ENCODE results near the gene KCNJ16. TPM values are rescaled to one million over a fixed set of nuclear protein-coding genes. Genes with fewer than 3 reads are reported as not detected.

Gene KCNJ16
- total and polyA plus RNA-seq, 4 donors = 26.8 to 82.7 (median 62.4) TPM

DNA sequence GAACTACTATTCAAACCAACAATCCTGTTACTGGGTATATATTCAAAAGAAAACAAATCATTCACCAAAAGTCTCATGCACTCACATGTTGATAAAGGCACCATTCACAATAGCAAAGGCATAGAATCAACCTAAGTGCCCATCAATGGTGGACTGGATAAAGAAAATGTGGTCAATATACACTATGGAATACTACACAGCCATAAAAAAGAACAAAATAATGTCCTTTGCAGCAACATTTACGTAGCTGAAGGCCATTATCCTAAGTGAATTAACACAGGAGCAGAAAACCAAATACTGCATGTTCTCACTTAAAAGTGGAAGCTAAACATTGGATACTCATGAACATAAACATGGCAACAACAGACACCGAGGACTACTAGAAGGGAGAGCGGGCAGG, 41.9 kb downstream of the KCNJ16 start:
- 93% methylated on average over 2 of the region's 3 CpGs for WGBS (ENCODE audit: insufficient coverage)

DNA sequence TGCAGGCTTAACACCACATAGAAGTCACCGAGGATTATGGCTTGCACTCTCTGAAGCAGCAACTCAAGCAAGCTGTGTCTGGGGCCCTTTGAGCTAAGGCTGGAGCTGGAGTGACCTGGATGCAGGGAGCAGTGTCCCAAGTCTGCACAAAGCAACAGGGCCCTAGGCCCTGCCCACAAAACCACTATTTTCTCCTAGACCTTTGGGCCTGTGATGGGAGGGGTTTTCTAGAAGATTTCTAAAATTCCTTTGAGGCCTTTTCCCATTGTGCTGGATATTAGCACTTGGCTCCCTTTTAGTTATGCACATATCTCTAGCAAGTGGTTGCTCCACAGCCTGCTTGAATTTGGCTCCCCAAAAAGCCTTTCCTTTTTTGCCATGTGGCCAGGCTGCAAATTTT, 44.5 kb downstream of the KCNJ16 start:
- H3K9me3 ChIP-seq (ENCODE audit: control insufficient read depth, insufficient read depth, low read length) = no peaks in the 10 kb centered on the region
- H3K4me3 ChIP-seq (ENCODE audit: low read depth, low read length) = no peak overlapping the region
- no peak for DNase-seq (ENCODE audit: low read depth in 4 of 6, low spot score in 6 of 6)
- no peaks in the 10 kb centered on the region for H3K36me3 ChIP-seq (ENCODE audit: control insufficient read depth, insufficient read depth, low read length)
- WGBS (ENCODE audit: insufficient coverage) = 100% methylated on average over 1 of the region's 1 CpG
- H3K27me3 ChIP-seq (ENCODE audit: control insufficient read depth, insufficient read depth, low read length) = no peaks in the 10 kb centered on the region
- no peaks in the 10 kb centered on the region for H3K4me1 ChIP-seq (ENCODE audit: control insufficient read depth, insufficient read depth, low read length)
- no peak overlapping the region for H3K27ac ChIP-seq (ENCODE audit: low read depth, low read length)

More for the DNA sequence above, 41.9 kb downstream of the KCNJ16 start:
- Histone ChIP-seq H3K27ac (ENCODE audit: low read depth, low read length) (no peak overlapping the region), H3K9me3 (ENCODE audit: control insufficient read depth, insufficient read depth, low read length) (no peaks in the 10 kb centered on the region), H3K4me3 (ENCODE audit: low read depth, low read length) (no peak overlapping the region), H3K4me1 (ENCODE audit: control insufficient read depth, insufficient read depth, low read length) (no peaks in the 10 kb centered on the region), H3K36me3 (ENCODE audit: control insufficient read depth, insufficient read depth, low read length) (no peaks in the 10 kb centered on the region), H3K27me3 (ENCODE audit: control insufficient read depth, insufficient read depth, low read length) (no peaks in the 10 kb centered on the region)
- no peak for DNase-seq (ENCODE audit: low read depth in 4 of 6, low spot score in 6 of 6)

DNA sequence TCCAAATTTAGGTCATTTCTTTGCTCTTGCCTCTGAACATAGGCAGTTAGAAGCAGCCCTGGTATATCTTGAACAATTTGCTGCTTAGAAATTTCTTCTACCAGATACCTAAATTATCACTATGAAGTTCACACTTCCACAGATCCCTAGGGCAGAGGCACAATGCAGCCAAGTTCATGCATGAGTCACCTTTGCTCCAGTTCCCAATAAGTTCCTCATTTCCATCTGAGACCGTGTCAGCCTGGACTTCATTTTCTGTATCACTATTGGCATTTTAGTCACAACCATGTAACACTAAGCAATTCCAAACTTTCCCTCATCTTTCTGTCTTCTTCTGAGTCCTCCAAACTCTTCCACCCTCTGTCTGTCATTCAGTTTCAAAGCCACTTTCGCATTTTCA, 45.0 kb downstream of the KCNJ16 start:
- whole genome bisulfite sequencing (ENCODE audit: insufficient coverage) = 63% methylated on average over 1 of the region's 2 CpGs
- Histone ChIP-seq H3K27me3 (ENCODE audit: control insufficient read depth, insufficient read depth, low read length) (no peaks in the 10 kb centered on the region), H3K4me3 (ENCODE audit: low read depth, low read length) (no peak overlapping the region), H3K27ac (ENCODE audit: low read depth, low read length) (no peak overlapping the region), H3K4me1 (ENCODE audit: control insufficient read depth, insufficient read depth, low read length) (no peaks in the 10 kb centered on the region), H3K9me3 (ENCODE audit: control insufficient read depth, insufficient read depth, low read length) (no peaks in the 10 kb centered on the region), H3K36me3 (ENCODE audit: control insufficient read depth, insufficient read depth, low read length) (no peaks in the 10 kb centered on the region)
- no peak for DNase-seq (ENCODE audit: low read depth in 4 of 6, low spot score in 6 of 6)

DNA sequence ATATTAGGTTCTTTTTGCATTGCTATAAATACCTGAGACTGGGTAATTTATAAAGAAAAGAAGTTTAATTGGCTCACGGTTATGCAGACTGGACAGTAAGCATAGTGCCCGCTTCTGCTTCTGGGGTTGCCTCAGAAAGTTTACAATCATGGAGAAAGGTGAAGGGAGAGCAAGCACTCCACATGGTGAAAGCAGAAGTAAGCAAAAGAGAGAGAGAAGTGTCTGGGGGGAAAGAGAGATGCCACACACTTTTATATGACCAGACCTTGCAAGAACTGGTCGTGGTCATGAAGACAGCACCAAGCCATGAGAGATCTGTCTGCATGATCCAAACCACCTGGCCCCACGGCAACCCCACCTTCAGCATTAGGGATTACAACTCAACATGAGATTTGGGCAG, 45.4 kb downstream of the KCNJ16 start:
- no peaks in the 10 kb centered on the region for H3K4me1 ChIP-seq (ENCODE audit: control insufficient read depth, insufficient read depth, low read length)
- no peak overlapping the region for H3K27ac ChIP-seq (ENCODE audit: low read depth, low read length)
- H3K36me3 ChIP-seq (ENCODE audit: control insufficient read depth, insufficient read depth, low read length) = no peaks in the 10 kb centered on the region
- H3K4me3 ChIP-seq (ENCODE audit: low read depth, low read length) = no peak overlapping the region
- no peaks in the 10 kb centered on the region for H3K9me3 ChIP-seq (ENCODE audit: control insufficient read depth, insufficient read depth, low read length)
- WGBS (ENCODE audit: insufficient coverage) = 83% methylated on average over 2 of the region's 4 CpGs
- H3K27me3 ChIP-seq (ENCODE audit: control insufficient read depth, insufficient read depth, low read length) = no peaks in the 10 kb centered on the region
- DNase-seq (ENCODE audit: low read depth in 4 of 6, low spot score in 6 of 6) = no peak

DNA sequence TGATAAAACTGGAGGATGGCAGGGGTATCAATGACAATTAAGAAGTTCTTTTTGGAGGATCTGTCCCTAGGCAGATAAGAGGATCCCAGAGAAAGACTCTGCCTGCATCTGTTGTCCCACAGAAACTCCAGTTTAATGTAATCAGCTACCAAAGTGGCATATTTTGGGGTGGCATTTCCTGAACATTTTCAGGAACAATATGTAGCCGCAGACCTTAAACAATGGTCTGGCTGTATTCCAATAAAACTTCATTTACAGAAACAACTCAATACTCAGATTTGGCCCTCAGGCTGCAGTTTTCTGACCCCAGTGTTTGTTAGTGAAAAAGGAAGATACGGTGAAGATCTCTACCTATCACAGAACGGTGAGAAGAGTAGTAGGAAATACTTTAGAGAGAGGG, 46.1 kb downstream of the KCNJ16 start:
- no peak overlapping the region for H3K4me3 ChIP-seq (ENCODE audit: low read depth, low read length)
- no peaks in the 10 kb centered on the region for H3K4me1 ChIP-seq (ENCODE audit: control insufficient read depth, insufficient read depth, low read length)
- no peaks in the 10 kb centered on the region for H3K27me3 ChIP-seq (ENCODE audit: control insufficient read depth, insufficient read depth, low read length)
- H3K9me3 ChIP-seq (ENCODE audit: control insufficient read depth, insufficient read depth, low read length) = no peaks in the 10 kb centered on the region
- no peak for DNase-seq (ENCODE audit: low read depth in 4 of 6, low spot score in 6 of 6)
- no peak overlapping the region for H3K27ac ChIP-seq (ENCODE audit: low read depth, low read length)
- WGBS (ENCODE audit: insufficient coverage) = no CpG with 5 or more reads among the region's 3 CpGs
- no peaks in the 10 kb centered on the region for H3K36me3 ChIP-seq (ENCODE audit: control insufficient read depth, insufficient read depth, low read length)

DNA sequence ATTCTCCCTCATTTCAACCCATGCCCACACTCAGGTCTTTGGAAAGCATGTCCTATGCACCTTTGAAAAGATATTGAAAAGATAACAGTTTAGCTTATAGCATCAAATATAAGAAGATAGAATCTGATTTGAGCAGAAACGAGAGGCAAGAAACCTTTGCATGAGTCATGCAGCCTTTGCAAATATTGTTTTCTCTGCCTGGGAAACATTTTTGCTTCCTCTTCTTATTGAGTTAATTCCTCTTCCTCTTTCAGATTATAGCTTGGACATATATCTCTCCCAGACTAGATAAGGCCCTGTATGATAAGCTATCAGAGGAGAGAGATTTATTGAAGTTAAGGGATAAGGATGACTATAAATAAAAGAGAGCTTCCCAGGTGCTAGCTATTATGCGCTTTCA, 48.2 kb downstream of the KCNJ16 start:
- no CpG with 5 or more reads among the region's 2 CpGs for WGBS (ENCODE audit: insufficient coverage)
- Histone ChIP-seq H3K27ac (ENCODE audit: low read depth, low read length) (no peak overlapping the region), H3K27me3 (ENCODE audit: control insufficient read depth, insufficient read depth, low read length) (no peaks in the 10 kb centered on the region), H3K36me3 (ENCODE audit: control insufficient read depth, insufficient read depth, low read length) (no peaks in the 10 kb centered on the region), H3K9me3 (ENCODE audit: control insufficient read depth, insufficient read depth, low read length) (no peaks in the 10 kb centered on the region), H3K4me1 (ENCODE audit: control insufficient read depth, insufficient read depth, low read length) (no peaks in the 10 kb centered on the region), H3K4me3 (ENCODE audit: low read depth, low read length) (no peak overlapping the region)
- no peak for DNase-seq (ENCODE audit: low read depth in 4 of 6, low spot score in 6 of 6)

DNA sequence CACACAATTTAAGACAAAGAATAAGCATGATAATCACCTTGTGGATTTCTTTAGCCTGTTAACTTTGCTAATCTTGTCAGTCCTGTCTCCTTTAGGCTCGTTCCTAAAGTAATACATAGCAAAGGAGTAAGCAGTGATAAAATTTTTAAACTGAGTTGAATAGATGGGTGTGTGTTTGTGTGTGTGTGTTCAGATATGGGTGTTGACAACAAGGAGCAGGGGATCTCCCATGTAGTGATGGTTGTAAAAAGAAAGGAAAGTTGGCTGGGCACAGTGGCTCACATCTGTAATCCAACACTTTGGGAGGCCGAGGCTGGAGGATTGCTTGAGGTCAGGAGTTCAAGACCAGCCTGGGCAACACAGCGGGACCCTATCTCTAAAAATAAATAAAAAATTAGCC, 49.7 kb downstream of the KCNJ16 start:
- Histone ChIP-seq H3K27ac (ENCODE audit: low read depth, low read length) (no peak overlapping the region), H3K4me3 (ENCODE audit: low read depth, low read length) (no peak overlapping the region), H3K27me3 (ENCODE audit: control insufficient read depth, insufficient read depth, low read length) (no peaks in the 10 kb centered on the region), H3K4me1 (ENCODE audit: control insufficient read depth, insufficient read depth, low read length) (no peaks in the 10 kb centered on the region), H3K36me3 (ENCODE audit: control insufficient read depth, insufficient read depth, low read length) (no peaks in the 10 kb centered on the region), H3K9me3 (ENCODE audit: control insufficient read depth, insufficient read depth, low read length) (no peaks in the 10 kb centered on the region)
- no peak for DNase-seq (ENCODE audit: low read depth in 4 of 6, low spot score in 6 of 6)
- WGBS (ENCODE audit: insufficient coverage) = no CpG with 5 or more reads among the region's 3 CpGs

DNA sequence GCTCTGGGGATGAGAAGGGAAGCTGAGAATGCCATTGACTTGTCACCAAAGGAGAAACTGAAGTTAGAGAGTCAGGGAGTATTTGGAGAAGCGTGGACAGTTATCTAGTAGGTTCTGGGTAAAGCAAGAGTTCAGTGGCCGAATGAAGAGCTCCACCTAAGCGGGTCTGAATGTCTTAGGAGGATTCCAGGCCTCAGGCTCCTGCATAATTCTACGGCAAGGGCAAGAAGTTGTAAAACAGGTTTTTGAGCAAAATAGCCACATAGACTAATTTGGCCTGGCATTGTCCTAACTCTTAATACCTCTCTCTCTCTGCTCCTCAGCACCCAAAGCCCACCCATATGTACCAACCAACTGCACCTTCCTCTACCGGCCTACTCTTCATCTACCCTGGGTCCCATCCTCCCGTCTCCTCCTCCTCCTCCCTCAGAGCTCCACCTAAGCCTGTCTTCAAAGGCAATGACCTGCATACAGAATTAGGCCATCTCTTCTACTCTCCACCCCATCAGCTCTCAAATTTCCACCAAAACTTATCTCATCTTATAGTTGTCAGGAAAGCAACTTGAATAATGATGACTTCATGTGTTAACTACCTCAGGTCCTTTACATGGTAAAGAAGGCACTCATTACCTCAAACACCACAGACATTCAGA, 52.3 kb downstream of the KCNJ16 start:
- H3K36me3 ChIP-seq (ENCODE audit: control insufficient read depth, insufficient read depth, low read length) = no peaks in the 10 kb centered on the region
- no peak overlapping the region for H3K27ac ChIP-seq (ENCODE audit: low read depth, low read length)
- 94% methylated on average over 6 of the region's 6 CpGs for WGBS (ENCODE audit: insufficient coverage)
- H3K4me3 ChIP-seq (ENCODE audit: low read depth, low read length) = no peak overlapping the region
- H3K9me3 ChIP-seq (ENCODE audit: control insufficient read depth, insufficient read depth, low read length) = no peaks in the 10 kb centered on the region
- no peaks in the 10 kb centered on the region for H3K4me1 ChIP-seq (ENCODE audit: control insufficient read depth, insufficient read depth, low read length)
- no peaks in the 10 kb centered on the region for H3K27me3 ChIP-seq (ENCODE audit: control insufficient read depth, insufficient read depth, low read length)
- no peak for DNase-seq (ENCODE audit: low read depth in 4 of 6, low spot score in 6 of 6)

DNA sequence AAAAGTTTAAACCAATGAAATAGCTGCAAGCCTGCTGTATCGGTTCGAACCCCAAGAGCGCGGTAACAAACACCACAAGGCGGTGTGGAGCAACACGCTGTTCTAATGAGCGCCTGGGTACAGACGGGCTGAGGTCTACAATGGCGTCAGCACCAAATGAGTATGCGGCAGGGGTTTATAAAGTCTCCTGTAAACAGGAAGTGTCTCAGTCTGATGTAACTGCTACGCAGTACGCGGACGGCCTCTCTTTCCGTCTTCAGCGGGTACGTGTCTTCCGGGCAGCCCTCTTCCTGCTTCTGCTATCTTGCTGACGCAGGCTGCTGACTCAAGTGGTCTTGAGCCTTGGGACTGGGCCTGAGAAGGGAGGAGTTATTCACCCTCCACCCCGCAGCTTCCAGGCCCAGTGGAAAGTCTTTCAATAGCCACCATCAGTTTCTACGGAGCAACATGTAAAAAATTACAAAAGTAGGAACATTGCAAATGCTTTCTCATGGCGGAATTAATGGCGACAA, 53.8 kb downstream of the KCNJ16 start:
- 97% methylated on average over 17 of the region's 23 CpGs for WGBS (ENCODE audit: insufficient coverage)
- no peaks in the 10 kb centered on the region for H3K27me3 ChIP-seq (ENCODE audit: control insufficient read depth, insufficient read depth, low read length)
- no peak for DNase-seq (ENCODE audit: low read depth in 4 of 6, low spot score in 6 of 6)

DNA sequence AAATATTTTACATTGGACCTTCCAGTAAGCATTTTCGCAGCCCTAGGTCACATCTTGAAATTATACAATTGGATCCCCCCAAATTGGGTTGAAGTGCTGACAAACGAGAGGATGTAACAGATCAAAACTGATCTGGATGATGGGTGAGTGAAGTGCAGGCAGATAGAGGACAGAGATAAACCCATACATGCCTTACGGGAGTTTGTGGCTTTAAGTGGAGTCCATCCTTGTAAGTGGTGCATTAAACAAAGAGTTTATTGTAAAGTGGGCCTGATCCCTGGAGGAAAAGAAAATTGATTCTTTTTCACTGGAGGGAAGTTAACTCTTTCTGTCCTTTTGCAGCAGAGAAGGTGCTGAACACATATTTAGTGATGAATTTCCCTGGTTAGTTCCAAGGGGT, 55.3 kb downstream of the KCNJ16 start:
- H3K27ac ChIP-seq (ENCODE audit: low read depth, low read length) = no peak overlapping the region

More for the DNA sequence above, 53.8 kb downstream of the KCNJ16 start:
- H3K36me3 ChIP-seq (ENCODE audit: control insufficient read depth, insufficient read depth, low read length) = no peaks in the 10 kb centered on the region
- no peaks in the 10 kb centered on the region for H3K9me3 ChIP-seq (ENCODE audit: control insufficient read depth, insufficient read depth, low read length)
- H3K4me1 ChIP-seq (ENCODE audit: control insufficient read depth, insufficient read depth, low read length) = no peaks in the 10 kb centered on the region
- H3K27ac ChIP-seq (ENCODE audit: low read depth, low read length) = no peak overlapping the region
- no peak overlapping the region for H3K4me3 ChIP-seq (ENCODE audit: low read depth, low read length)

More for the DNA sequence above, 55.3 kb downstream of the KCNJ16 start:
- H3K4me3 ChIP-seq (ENCODE audit: low read depth, low read length) = no peak overlapping the region
- peak in 1 of 6 donors; percentile 14 for DNase-seq (ENCODE audit: low read depth in 4 of 6, low spot score in 6 of 6)
- H3K36me3 ChIP-seq (ENCODE audit: control insufficient read depth, insufficient read depth, low read length) = no peaks in the 10 kb centered on the region
- H3K9me3 ChIP-seq (ENCODE audit: control insufficient read depth, insufficient read depth, low read length) = no peaks in the 10 kb centered on the region
- WGBS (ENCODE audit: insufficient coverage) = 52% methylated on average over 2 of the region's 3 CpGs
- H3K27me3 ChIP-seq (ENCODE audit: control insufficient read depth, insufficient read depth, low read length) = no peaks in the 10 kb centered on the region
- H3K4me1 ChIP-seq (ENCODE audit: control insufficient read depth, insufficient read depth, low read length) = no peaks in the 10 kb centered on the region

Measured in spinal cord (tissue), 10 donors.